MM.1S (cell line): ENCODE data around the gene USP11.

Source experiments
- EZH2 ChIP-seq: fragments of 300-600 bp; sonication (generic); optimal IDR thresholded peaks from 2 replicates; pipeline ENCODE3; 2017; ENCODE audit warnings: low read depth, mild to moderate bottlenecking, antibody characterized with exemption, low read length, mixed read lengths
- TF ChIP-seq, protein P1 (sequence below): fragments of 300-600 bp; sonication (generic); IDR thresholded peaks from 2 replicates; pipeline ENCODE4 v1.5.1; 2016; ENCODE audit warnings: antibody characterized with exemption, low read length, mixed read lengths

DNA sequence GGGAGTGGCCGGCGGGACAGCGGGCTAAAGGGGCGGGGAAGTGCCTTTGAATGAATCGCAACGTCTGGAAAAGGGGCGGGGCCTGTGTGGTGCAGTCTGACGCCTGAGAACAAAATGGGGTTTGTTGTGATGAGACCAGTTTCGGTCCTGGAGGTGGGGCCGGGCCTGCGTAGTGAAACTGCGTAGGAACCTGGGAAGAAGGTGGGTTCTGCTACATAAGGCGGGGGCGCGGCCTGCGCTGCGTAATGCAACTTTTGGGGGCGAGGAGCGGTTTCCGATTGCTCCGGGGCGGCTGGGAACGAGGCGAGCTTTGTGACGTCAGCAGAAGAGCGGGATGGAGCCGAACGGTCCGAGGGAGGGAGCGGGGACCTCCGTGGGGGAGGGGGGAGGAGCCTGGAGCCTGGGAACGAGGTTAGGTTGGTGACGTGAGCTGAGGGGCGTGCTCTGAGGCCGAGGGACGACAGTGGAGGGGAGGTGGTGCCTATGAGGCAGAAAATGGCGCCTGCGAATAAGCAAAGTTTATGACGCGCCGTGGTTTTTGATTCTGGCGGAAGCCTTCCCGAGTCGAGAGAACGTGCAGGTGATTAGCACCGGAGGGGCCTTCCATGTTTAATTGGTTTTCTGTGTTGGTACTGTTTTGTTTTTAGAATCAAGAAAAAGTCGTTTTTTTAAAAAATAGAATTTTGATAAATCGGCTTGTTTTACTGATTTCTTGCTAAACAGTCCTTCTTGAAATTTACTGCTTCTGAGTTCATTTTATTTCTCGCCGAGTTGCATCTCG is 714 bp downstream of the USP11 start:
- TF ChIP-seq, protein P1, sequence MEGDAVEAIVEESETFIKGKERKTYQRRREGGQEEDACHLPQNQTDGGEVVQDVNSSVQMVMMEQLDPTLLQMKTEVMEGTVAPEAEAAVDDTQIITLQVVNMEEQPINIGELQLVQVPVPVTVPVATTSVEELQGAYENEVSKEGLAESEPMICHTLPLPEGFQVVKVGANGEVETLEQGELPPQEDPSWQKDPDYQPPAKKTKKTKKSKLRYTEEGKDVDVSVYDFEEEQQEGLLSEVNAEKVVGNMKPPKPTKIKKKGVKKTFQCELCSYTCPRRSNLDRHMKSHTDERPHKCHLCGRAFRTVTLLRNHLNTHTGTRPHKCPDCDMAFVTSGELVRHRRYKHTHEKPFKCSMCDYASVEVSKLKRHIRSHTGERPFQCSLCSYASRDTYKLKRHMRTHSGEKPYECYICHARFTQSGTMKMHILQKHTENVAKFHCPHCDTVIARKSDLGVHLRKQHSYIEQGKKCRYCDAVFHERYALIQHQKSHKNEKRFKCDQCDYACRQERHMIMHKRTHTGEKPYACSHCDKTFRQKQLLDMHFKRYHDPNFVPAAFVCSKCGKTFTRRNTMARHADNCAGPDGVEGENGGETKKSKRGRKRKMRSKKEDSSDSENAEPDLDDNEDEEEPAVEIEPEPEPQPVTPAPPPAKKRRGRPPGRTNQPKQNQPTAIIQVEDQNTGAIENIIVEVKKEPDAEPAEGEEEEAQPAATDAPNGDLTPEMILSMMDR, result no peak
- TF ChIP-seq EZH2, result no peak
